Ishikawa (cell line): ENCODE measurements around the gene ASPN.

ENCODE experiments used
- TF ChIP-seq, protein P1 (sequence below): IDR thresholded peaks from 2 replicates; pipeline ENCODE4 v1.6.1; 2012
- TF ChIP-seq, protein P2 (sequence below): IDR thresholded peaks from 2 replicates; pipeline ENCODE4 v1.6.1; 2012; ENCODE audit warnings: low read depth, mild to moderate bottlenecking

DNA sequence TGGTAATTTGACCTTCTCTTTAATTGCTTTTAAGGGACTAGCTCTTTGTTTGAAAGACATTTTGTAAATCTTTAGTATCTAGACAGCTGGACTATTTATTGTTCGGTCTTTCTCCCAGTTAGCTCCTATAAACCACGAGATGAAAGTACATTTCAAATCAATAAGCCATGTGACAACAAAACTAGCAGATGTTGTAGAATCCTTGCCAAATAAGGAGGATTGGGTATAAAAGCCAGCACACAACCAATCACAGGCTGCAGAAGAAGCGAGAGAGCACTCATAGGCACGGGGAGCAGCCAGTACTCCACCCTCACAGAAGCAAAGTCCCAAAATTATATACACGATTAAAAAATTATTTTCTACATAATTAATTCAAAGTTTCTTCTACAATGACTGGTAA is 50.0 kb downstream of the ASPN start:
- TF ChIP-seq, protein P1, sequence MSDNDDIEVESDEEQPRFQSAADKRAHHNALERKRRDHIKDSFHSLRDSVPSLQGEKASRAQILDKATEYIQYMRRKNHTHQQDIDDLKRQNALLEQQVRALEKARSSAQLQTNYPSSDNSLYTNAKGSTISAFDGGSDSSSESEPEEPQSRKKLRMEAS, result no peak
- TF ChIP-seq, protein P2, sequence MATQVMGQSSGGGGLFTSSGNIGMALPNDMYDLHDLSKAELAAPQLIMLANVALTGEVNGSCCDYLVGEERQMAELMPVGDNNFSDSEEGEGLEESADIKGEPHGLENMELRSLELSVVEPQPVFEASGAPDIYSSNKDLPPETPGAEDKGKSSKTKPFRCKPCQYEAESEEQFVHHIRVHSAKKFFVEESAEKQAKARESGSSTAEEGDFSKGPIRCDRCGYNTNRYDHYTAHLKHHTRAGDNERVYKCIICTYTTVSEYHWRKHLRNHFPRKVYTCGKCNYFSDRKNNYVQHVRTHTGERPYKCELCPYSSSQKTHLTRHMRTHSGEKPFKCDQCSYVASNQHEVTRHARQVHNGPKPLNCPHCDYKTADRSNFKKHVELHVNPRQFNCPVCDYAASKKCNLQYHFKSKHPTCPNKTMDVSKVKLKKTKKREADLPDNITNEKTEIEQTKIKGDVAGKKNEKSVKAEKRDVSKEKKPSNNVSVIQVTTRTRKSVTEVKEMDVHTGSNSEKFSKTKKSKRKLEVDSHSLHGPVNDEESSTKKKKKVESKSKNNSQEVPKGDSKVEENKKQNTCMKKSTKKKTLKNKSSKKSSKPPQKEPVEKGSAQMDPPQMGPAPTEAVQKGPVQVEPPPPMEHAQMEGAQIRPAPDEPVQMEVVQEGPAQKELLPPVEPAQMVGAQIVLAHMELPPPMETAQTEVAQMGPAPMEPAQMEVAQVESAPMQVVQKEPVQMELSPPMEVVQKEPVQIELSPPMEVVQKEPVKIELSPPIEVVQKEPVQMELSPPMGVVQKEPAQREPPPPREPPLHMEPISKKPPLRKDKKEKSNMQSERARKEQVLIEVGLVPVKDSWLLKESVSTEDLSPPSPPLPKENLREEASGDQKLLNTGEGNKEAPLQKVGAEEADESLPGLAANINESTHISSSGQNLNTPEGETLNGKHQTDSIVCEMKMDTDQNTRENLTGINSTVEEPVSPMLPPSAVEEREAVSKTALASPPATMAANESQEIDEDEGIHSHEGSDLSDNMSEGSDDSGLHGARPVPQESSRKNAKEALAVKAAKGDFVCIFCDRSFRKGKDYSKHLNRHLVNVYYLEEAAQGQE, result no peak
